KMS-11 (cell line): Measurements from ENCODE around the gene KIF6.

Experiments
- H2AFZ ChIP-seq: fragments of 200-600 bp; sonication (generic); 2 replicates; pipeline ENCODE4 v1.6.1; 2016; ENCODE audit warnings: antibody characterized with exemption, mixed run types, low read depth
- H3K27ac ChIP-seq: fragments of 200-600 bp; sonication (generic); 2 replicates; pipeline ENCODE4 v1.6.1; 2016; ENCODE audit warnings: mild to moderate bottlenecking, mixed run types
- H3K27me3 ChIP-seq: fragments of 200-600 bp; sonication (generic); 2 replicates; pipeline ENCODE4 v1.6.1; 2017; ENCODE audit warnings: mild to moderate bottlenecking, low read depth, mixed run types, moderate library complexity; ENCODE audit not compliant: insufficient read depth
- H3K36me3 ChIP-seq: fragments of 200-600 bp; sonication (generic); 2 replicates; pipeline ENCODE4 v1.6.1; 2017; ENCODE audit warnings: mild to moderate bottlenecking, mixed run types; ENCODE audit not compliant: insufficient read depth
- H3K4me1 ChIP-seq: fragments of 200-600 bp; sonication (generic); 2 replicates; pipeline ENCODE4 v1.6.1; 2016; ENCODE audit warnings: mild to moderate bottlenecking, low read depth, mixed run types; ENCODE audit not compliant: poor library complexity, severe bottlenecking
- H3K4me2 ChIP-seq: fragments of 200-600 bp; sonication (generic); 2 replicates; pipeline ENCODE4 v1.7.0; 2016; ENCODE audit warnings: mild to moderate bottlenecking, mixed run types
- H3K4me3 ChIP-seq: fragments of 200-600 bp; sonication (generic); IDR thresholded peaks from 2 replicates; pipeline ENCODE4 v1.6.1; 2017; ENCODE audit warnings: low read depth, low read length, mixed read lengths; ENCODE audit not compliant: insufficient read depth
- H3K79me2 ChIP-seq: fragments of 200-600 bp; sonication (generic); 2 replicates; pipeline ENCODE4 v1.6.1; 2016; ENCODE audit warnings: low read depth, mixed run types; ENCODE audit not compliant: insufficient read depth
- H3K9ac ChIP-seq: fragments of 200-600 bp; sonication (generic); 2 replicates; pipeline ENCODE4 v1.6.1; 2016; ENCODE audit warnings: mild to moderate bottlenecking, mixed run types
- H4K20me1 ChIP-seq: fragments of 200-600 bp; sonication (generic); 2 replicates; pipeline ENCODE4 v1.6.1; 2016; ENCODE audit warnings: mild to moderate bottlenecking, mixed run types; ENCODE audit not compliant: insufficient read depth
- TF ChIP-seq, protein P1 (sequence below): fragments of 200-600 bp; sonication (generic); conservative IDR thresholded peaks from 2 replicates; pipeline ENCODE4 v1.6.1; 2017; ENCODE audit warnings: low read depth, mild to moderate bottlenecking, antibody characterized with exemption, low read length, moderate library complexity, mixed read lengths

Gene KIF6

GRCh38 chr6:39424831-39425230 is 300.4 kb downstream of the KIF6 start:
- no peaks in the 10 kb centered on the region for H3K27me3 ChIP-seq
- no peak overlapping the region for H3K4me2 ChIP-seq
- no peak overlapping the region for H3K27ac ChIP-seq
- H3K4me3 ChIP-seq: no peak overlapping the region
- TF ChIP-seq, protein P1, sequence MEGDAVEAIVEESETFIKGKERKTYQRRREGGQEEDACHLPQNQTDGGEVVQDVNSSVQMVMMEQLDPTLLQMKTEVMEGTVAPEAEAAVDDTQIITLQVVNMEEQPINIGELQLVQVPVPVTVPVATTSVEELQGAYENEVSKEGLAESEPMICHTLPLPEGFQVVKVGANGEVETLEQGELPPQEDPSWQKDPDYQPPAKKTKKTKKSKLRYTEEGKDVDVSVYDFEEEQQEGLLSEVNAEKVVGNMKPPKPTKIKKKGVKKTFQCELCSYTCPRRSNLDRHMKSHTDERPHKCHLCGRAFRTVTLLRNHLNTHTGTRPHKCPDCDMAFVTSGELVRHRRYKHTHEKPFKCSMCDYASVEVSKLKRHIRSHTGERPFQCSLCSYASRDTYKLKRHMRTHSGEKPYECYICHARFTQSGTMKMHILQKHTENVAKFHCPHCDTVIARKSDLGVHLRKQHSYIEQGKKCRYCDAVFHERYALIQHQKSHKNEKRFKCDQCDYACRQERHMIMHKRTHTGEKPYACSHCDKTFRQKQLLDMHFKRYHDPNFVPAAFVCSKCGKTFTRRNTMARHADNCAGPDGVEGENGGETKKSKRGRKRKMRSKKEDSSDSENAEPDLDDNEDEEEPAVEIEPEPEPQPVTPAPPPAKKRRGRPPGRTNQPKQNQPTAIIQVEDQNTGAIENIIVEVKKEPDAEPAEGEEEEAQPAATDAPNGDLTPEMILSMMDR: no peak
- no peaks in the 10 kb centered on the region for H4K20me1 ChIP-seq
- no peaks in the 10 kb centered on the region for H3K79me2 ChIP-seq
- H3K9ac ChIP-seq: no peak overlapping the region
- H3K4me1 ChIP-seq: peaks cover under 1% of the 10 kb centered on the region
- no peak overlapping the region for H2AFZ ChIP-seq
- H3K36me3 ChIP-seq: no peaks in the 10 kb centered on the region

DNA sequence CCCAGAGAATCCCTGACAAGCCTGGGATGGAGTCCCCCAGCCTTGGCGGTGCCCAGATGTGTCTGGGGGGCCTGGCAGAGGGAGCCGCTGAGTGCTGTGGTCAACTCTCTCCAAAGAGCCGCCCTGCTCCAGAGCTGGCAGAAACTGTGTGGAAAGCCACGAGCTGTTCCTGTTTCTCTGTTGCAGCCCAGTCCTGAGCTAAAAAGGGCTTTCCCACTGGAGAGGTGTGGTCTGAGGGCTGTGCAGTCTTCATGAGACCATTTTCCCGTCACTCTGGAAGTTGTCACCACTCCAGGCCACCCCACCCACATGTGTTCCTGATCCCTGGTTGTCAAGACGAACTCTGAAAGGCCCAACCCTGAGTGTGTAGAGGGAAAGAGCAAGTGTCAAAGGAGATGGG is 303.0 kb downstream of the KIF6 start:
- Histone ChIP-seq H3K4me2 (no peak overlapping the region), H2AFZ (no peak overlapping the region), H4K20me1 (no peaks in the 10 kb centered on the region), H3K79me2 (no peaks in the 10 kb centered on the region), H3K4me1 (no peaks in the 10 kb centered on the region), H3K4me3 (no peak overlapping the region), H3K9ac (no peak overlapping the region), H3K36me3 (no peaks in the 10 kb centered on the region), H3K27me3 (no peaks in the 10 kb centered on the region), H3K27ac (no peak overlapping the region)
- TF ChIP-seq, protein P1: no peak

- TF ChIP-seq, protein P1: no peak
- Histone ChIP-seq H4K20me1 (no peaks in the 10 kb centered on the region), H3K27ac (no peak overlapping the region), H3K36me3 (no peaks in the 10 kb centered on the region), H3K27me3 (no peaks in the 10 kb centered on the region), H3K4me2 (no peak overlapping the region), H3K79me2 (no peaks in the 10 kb centered on the region), H3K4me3 (no peak overlapping the region), H3K4me1 (no peaks in the 10 kb centered on the region), H3K9ac (no peak overlapping the region), H2AFZ (no peak overlapping the region)
Measured at GRCh38 chr6:39421383-39422225, 303.6 kb downstream of the KIF6 start.

- TF ChIP-seq, protein P1: no peak
- Histone ChIP-seq H3K36me3 (no peaks in the 10 kb centered on the region), H2AFZ (no peak overlapping the region), H3K27ac (no peak overlapping the region), H3K4me2 (no peak overlapping the region), H3K27me3 (no peaks in the 10 kb centered on the region), H3K4me3 (no peak overlapping the region), H3K79me2 (no peaks in the 10 kb centered on the region), H3K4me1 (no peaks in the 10 kb centered on the region), H4K20me1 (no peaks in the 10 kb centered on the region), H3K9ac (no peak overlapping the region)
Measured at GRCh38 chr6:39420300-39421265, 304.6 kb downstream of the KIF6 start.
